Fibroblast of the aortic adventitia (primary cell): ENCODE results near the gene TTN. TPM values are rescaled to one million over a fixed set of nuclear protein-coding genes. Genes with fewer than 3 reads are reported as not detected.

Experiments
- DNase-seq: peaks from one replicate; pipeline ENCODE4 v3.0.0-alpha.2; 2010; ENCODE audit warnings: low read depth
- H3K4me3 ChIP-seq: 2 replicates; pipeline ENCODE4 v1.5.1; 2011; ENCODE audit warnings: low read depth, mild to moderate bottlenecking, control low read depth, low read length, moderate library complexity
- CTCF ChIP-seq: IDR thresholded peaks from 2 replicates; pipeline ENCODE4 v1.5.1; 2011; ENCODE audit warnings: mild to moderate bottlenecking, low read length, control low read depth, inconsistent platforms; ENCODE audit not compliant: insufficient read depth
- total RNA-seq: library from RNA; depleted of rRNA; stranded (reverse); fragments of >200 nt; gene quantifications from 2 replicates; pipeline ENCODE4 v1.2.3, GENCODE V29; 2012; ENCODE audit warnings: low replicate concordance

Gene TTN
- total RNA-seq, 1 donor: 5.5 TPM

- TF ChIP-seq CTCF: no peak
- DNase-seq: no peak
- no peak overlapping the region for H3K4me3 ChIP-seq
Measured at GRCh38 chr2:178521304-178522150, 285.7 kb downstream of the TTN start.

- no peak overlapping the region for H3K4me3 ChIP-seq
- no peak for TF ChIP-seq CTCF
- DNase-seq: no peak
Measured at GRCh38 chr2:178517496-178517895, 289.7 kb downstream of the TTN start.

- no peak for TF ChIP-seq CTCF
- H3K4me3 ChIP-seq: no peak overlapping the region
- DNase-seq: peak; percentile 31
Measured at GRCh38 chr2:178514664-178515063, 292.6 kb downstream of the TTN start.

GRCh38 chr2:178513876-178514275 is 293.3 kb downstream of the TTN start:
- TF ChIP-seq CTCF: no peak
- no peak overlapping the region for H3K4me3 ChIP-seq
- peak; percentile 16 for DNase-seq

GRCh38 chr2:178512484-178512883 is 294.7 kb downstream of the TTN start:
- DNase-seq: peak; percentile 8
- no peak for TF ChIP-seq CTCF
- no peak overlapping the region for H3K4me3 ChIP-seq

GRCh38 chr2:178510384-178510783 is 296.8 kb downstream of the TTN start:
- no peak for TF ChIP-seq CTCF
- H3K4me3 ChIP-seq: no peak overlapping the region
- no peak for DNase-seq
